CD14-positive monocyte (primary cell): ENCODE data around the gene NOX5. TPM values are rescaled to one million over a fixed set of nuclear protein-coding genes. Genes with fewer than 3 reads are reported as not detected.

Experiments used
- DNase-seq, 3 donors: peaks; one replicate each; pipeline ENCODE4 v3.0.0-alpha.2; 2011 to 2022
- H2AFZ ChIP-seq: 2 replicates; pipeline ENCODE4 v1.6.0; 2012; ENCODE audit warnings: mild to moderate bottlenecking, low read depth, low read length, inconsistent platforms; ENCODE audit not compliant: insufficient read depth, poor library complexity, severe bottlenecking
- H3K27ac ChIP-seq, 2 donors: 1 replicate in 1 of 2; 2 replicates in 1 of 2; pipeline ENCODE4 v1.5.1; 2012 to 2013; ENCODE audit warnings: low read length in 2 of 2, control low read depth in 1 of 2, inconsistent platforms in 1 of 2, low read depth in 1 of 2, mild to moderate bottlenecking in 1 of 2
- H3K27me3 ChIP-seq, 2 donors: one replicate each; pipeline versions ENCODE4 v1.6.0 to v1.6.1; 2011 to 2013; ENCODE audit warnings: low read length in 2 of 2; ENCODE audit not compliant: control insufficient read depth in 2 of 2, insufficient read depth in 2 of 2
- H3K36me3 ChIP-seq, 2 donors: replicated peaks in 1 of 2; 1 replicate in 1 of 2; 2 replicates in 1 of 2; pipeline versions ENCODE4 v1.5.1 to v1.6.1; 2012 to 2013; ENCODE audit warnings: low read length in 2 of 2, control low read depth in 1 of 2, inconsistent platforms in 1 of 2, mild to moderate bottlenecking in 1 of 2; ENCODE audit not compliant: insufficient read depth in 2 of 2, control insufficient read depth in 1 of 2
- H3K4me1 ChIP-seq, 2 donors: 1 replicate in 1 of 2; 2 replicates in 1 of 2; pipeline versions ENCODE4 v1.5.1 to v1.6.1; 2012 to 2013; ENCODE audit warnings: low read length in 2 of 2, control low read depth in 1 of 2, inconsistent platforms in 1 of 2, mild to moderate bottlenecking in 1 of 2, moderate library complexity in 1 of 2; ENCODE audit not compliant: insufficient read depth in 2 of 2, control insufficient read depth in 1 of 2
- H3K4me2 ChIP-seq: replicated peaks from 2 replicates; pipeline ENCODE3; 2012; ENCODE audit warnings: low read length, moderate library complexity, mild to moderate bottlenecking; ENCODE audit not compliant: poor library complexity, severe bottlenecking; ENCODE audit errors: extremely low read depth
- H3K4me3 ChIP-seq, 3 experiments: fragments of 200-600 bp in 1 of 3; sonication (generic) in 1 of 3; replicated peaks in 1 of 3; 1 replicate in 2 of 3; 2 replicates in 1 of 3; pipeline ENCODE4 v1.5.1; 2011 to 2013; ENCODE audit warnings: low read length in 3 of 3, mild to moderate bottlenecking in 3 of 3, control low read depth in 2 of 3, low read depth in 2 of 3, inconsistent platforms in 1 of 3, moderate library complexity in 1 of 3
- H3K79me2 ChIP-seq: 2 replicates; pipeline ENCODE4 v1.6.0; 2012; ENCODE audit warnings: mild to moderate bottlenecking, control low read depth, inconsistent platforms, low read length, moderate library complexity; ENCODE audit not compliant: insufficient read depth
- H3K9ac ChIP-seq: 2 replicates; pipeline ENCODE4 v1.6.0; 2017; ENCODE audit warnings: low read length, mild to moderate bottlenecking; ENCODE audit not compliant: insufficient read depth, poor library complexity, severe bottlenecking
- H3K9me3 ChIP-seq, 2 donors: replicated peaks in 1 of 2; 1 replicate in 1 of 2; 2 replicates in 1 of 2; pipeline versions ENCODE4 v1.5.1 to v1.6.1; 2012 to 2013; ENCODE audit warnings: low read length in 2 of 2, control low read depth in 1 of 2; ENCODE audit not compliant: control insufficient read depth in 1 of 2, insufficient read depth in 1 of 2
- H4K20me1 ChIP-seq: 2 replicates; pipeline ENCODE4 v1.6.0; 2012; ENCODE audit warnings: mild to moderate bottlenecking, low read length, control low read depth, moderate library complexity; ENCODE audit not compliant: insufficient read depth
- H3K27ac Mint-ChIP-seq, 7 donors: one replicate each; pipeline ENCODE4 v1.8.0; 2020; ENCODE audit warnings: mild to moderate bottlenecking in 7 of 7, mixed read lengths in 7 of 7, moderate library complexity in 6 of 7, inconsistent platforms in 2 of 7
- H3K27me3 Mint-ChIP-seq, 3 donors: one replicate each; pipeline ENCODE4 v1.8.0; 2021 to 2022; ENCODE audit warnings: low read depth in 3 of 3, mild to moderate bottlenecking in 3 of 3, mixed read lengths in 3 of 3, moderate library complexity in 3 of 3, inconsistent platforms in 1 of 3
- H3K36me3 Mint-ChIP-seq, 2 donors: one replicate each; pipeline ENCODE4 v1.8.0; 2020; ENCODE audit warnings: mixed read lengths in 2 of 2, inconsistent platforms in 1 of 2, mild to moderate bottlenecking in 1 of 2
- H3K4me1 Mint-ChIP-seq: one replicate; pipeline ENCODE4 v1.8.0; 2020; ENCODE audit warnings: mild to moderate bottlenecking, mixed read lengths
- H3K4me3 Mint-ChIP-seq, 2 donors: one replicate each; pipeline ENCODE4 v1.8.0; 2020; ENCODE audit warnings: mild to moderate bottlenecking in 2 of 2, mixed read lengths in 2 of 2, moderate library complexity in 1 of 2
- H3K9me3 Mint-ChIP-seq, 7 donors: one replicate each; pipeline ENCODE4 v1.8.0; 2020 to 2022; ENCODE audit warnings: mixed read lengths in 7 of 7, mild to moderate bottlenecking in 6 of 7, moderate library complexity in 6 of 7, inconsistent platforms in 2 of 7
- WGBS: methylation state at CpG from one replicate; pipeline ENCODE4 v1.1.5; 2013; ENCODE audit warnings: missing lambda C conversion rate; ENCODE audit not compliant: insufficient coverage; 5-methylcytosine and 5-hydroxymethylcytosine counted together
- intact Hi-C, 2 donors: fragments of 100-400 bp; cut with micrococcal nuclease; formaldehyde crosslinking; loops; one replicate each; pipeline versions ENCODE4 v1.15.0 to v1.15.1; 2023
- polyA plus RNA-seq, 3 donors: library from polyadenylated mRNA; depleted of rRNA in 1 of 3; unstranded in 2 of 3; stranded (reverse) in 1 of 3; fragments of 300-500 nt in 2 of 3; fragments of >200 nt in 1 of 3; fragmentation: Illumina TruSeq in 2 of 3; gene quantifications; 1 replicate in 2 of 3; 2 replicates in 1 of 3; pipeline ENCODE4 v1.2.3, GENCODE V29; 2012 to 2021
- TF ChIP-seq, protein P1 (sequence below): fragments of 200-600 bp; IDR thresholded peaks from one replicate; pipeline ENCODE4 v1.8.0; 2022; ENCODE audit warnings: antibody characterized with exemption, mild to moderate bottlenecking

Gene NOX5
- polyA plus RNA-seq, 3 donors: not detected

DNA sequence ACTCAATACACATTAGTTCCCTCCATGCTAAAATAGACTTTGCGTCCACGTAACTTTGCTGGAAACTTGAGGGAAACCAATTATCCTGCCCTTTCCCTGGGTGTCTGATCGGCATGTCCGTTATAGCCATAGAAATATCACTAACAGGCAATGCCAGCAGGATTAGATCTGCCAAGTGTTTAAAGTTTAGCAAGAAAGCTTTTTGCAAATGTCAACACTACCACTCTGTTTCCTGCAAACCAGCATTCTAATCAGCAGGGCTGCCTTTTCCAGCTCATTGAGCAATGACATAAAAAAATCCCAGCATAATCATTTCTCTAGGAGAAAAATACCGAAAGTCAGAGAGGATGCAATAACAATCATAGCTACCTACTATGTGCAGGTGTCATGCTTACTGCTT lies 60.9 kb downstream of the NOX5 start:
- H3K4me3 Mint-ChIP-seq: no peak overlapping the region
- no peak overlapping the region for H3K9ac ChIP-seq
- peaks cover 0 to 3% of the 10 kb centered on the region in 2 donors for H3K9me3 ChIP-seq
- H3K4me1 Mint-ChIP-seq: peaks cover 32% of the 10 kb centered on the region
- peaks cover 2 to 13% (median 5%) of the 10 kb centered on the region in 7 donors for H3K9me3 Mint-ChIP-seq
- H3K27me3 ChIP-seq: peaks cover 6 to 28% of the 10 kb centered on the region in 2 donors
- no peak overlapping the region for H3K4me3 ChIP-seq
- no peaks in the 10 kb centered on the region for H4K20me1 ChIP-seq
- no peak overlapping the region for H3K27ac Mint-ChIP-seq
- TF ChIP-seq, protein P1, sequence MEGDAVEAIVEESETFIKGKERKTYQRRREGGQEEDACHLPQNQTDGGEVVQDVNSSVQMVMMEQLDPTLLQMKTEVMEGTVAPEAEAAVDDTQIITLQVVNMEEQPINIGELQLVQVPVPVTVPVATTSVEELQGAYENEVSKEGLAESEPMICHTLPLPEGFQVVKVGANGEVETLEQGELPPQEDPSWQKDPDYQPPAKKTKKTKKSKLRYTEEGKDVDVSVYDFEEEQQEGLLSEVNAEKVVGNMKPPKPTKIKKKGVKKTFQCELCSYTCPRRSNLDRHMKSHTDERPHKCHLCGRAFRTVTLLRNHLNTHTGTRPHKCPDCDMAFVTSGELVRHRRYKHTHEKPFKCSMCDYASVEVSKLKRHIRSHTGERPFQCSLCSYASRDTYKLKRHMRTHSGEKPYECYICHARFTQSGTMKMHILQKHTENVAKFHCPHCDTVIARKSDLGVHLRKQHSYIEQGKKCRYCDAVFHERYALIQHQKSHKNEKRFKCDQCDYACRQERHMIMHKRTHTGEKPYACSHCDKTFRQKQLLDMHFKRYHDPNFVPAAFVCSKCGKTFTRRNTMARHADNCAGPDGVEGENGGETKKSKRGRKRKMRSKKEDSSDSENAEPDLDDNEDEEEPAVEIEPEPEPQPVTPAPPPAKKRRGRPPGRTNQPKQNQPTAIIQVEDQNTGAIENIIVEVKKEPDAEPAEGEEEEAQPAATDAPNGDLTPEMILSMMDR: no peak
- H3K79me2 ChIP-seq: no peaks in the 10 kb centered on the region
- intact Hi-C loops: no loop called here
- H3K27ac ChIP-seq: no peak overlapping the region
- no peaks in the 10 kb centered on the region for H3K36me3 ChIP-seq
- no peak overlapping the region for H2AFZ ChIP-seq
- no peak for DNase-seq
- peaks cover 23 to 34% (median 33%) of the 10 kb centered on the region in 3 donors for H3K27me3 Mint-ChIP-seq
- no peaks in the 10 kb centered on the region for H3K36me3 Mint-ChIP-seq
- H3K4me1 ChIP-seq: peaks cover 18 to 21% of the 10 kb centered on the region in 2 donors
- no peak overlapping the region for H3K4me2 ChIP-seq
- WGBS: 93% methylated on average over 5 of the region's 5 CpGs

DNA sequence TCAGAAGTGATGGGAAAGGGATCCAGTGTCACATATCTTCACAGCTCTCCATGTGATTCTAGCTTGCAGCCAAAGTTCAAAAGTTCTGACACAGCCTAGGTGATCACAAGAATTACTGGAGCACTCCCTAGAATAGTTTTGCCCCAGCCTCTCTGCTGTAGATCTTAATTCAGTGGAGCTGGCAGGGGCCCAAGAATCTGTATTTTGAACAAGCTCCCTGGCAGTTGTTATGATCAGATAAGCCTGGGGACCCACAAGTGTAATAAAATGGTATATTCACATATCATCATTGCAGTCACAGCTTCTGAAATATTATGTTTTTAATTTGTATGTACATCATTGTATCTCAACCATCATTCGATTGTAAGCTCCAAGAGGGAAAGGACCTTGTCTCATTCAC lies 62.3 kb downstream of the NOX5 start:
- peaks cover 17 to 28% (median 27%) of the 10 kb centered on the region in 3 donors for H3K27me3 Mint-ChIP-seq
- TF ChIP-seq, protein P1: no peak
- 100% methylated on average over 1 of the region's 1 CpG for WGBS
- Histone ChIP-seq H3K4me3 (no peak overlapping the region), H3K27me3 (peaks cover 6 to 19% of the 10 kb centered on the region in 2 donors), H3K36me3 (no peaks in the 10 kb centered on the region), H3K9ac (no peak overlapping the region), H4K20me1 (no peaks in the 10 kb centered on the region), H3K4me2 (no peak overlapping the region), H3K9me3 (no peaks in the 10 kb centered on the region), H2AFZ (no peak overlapping the region), H3K4me1 (peaks cover 21% of the 10 kb centered on the region in 2 donors), H3K27ac (no peak overlapping the region), H3K79me2 (no peaks in the 10 kb centered on the region)
- H3K9me3 Mint-ChIP-seq: peaks cover 0 to 7% (median 0%) of the 10 kb centered on the region in 7 donors
- no peak overlapping the region for H3K27ac Mint-ChIP-seq
- peaks cover 41% of the 10 kb centered on the region for H3K4me1 Mint-ChIP-seq
- no peak overlapping the region for H3K4me3 Mint-ChIP-seq
- no peak for DNase-seq
- H3K36me3 Mint-ChIP-seq: no peaks in the 10 kb centered on the region
- intact Hi-C loops: no loop called here
